ENCODE results near the gene LPCAT1.
"Not testable (repeated sequence)": the region's sequence is repeated elsewhere in the genome, so short reads cannot be mapped to it uniquely, and the experiment has no call there.

Gene LPCAT1

DNA sequence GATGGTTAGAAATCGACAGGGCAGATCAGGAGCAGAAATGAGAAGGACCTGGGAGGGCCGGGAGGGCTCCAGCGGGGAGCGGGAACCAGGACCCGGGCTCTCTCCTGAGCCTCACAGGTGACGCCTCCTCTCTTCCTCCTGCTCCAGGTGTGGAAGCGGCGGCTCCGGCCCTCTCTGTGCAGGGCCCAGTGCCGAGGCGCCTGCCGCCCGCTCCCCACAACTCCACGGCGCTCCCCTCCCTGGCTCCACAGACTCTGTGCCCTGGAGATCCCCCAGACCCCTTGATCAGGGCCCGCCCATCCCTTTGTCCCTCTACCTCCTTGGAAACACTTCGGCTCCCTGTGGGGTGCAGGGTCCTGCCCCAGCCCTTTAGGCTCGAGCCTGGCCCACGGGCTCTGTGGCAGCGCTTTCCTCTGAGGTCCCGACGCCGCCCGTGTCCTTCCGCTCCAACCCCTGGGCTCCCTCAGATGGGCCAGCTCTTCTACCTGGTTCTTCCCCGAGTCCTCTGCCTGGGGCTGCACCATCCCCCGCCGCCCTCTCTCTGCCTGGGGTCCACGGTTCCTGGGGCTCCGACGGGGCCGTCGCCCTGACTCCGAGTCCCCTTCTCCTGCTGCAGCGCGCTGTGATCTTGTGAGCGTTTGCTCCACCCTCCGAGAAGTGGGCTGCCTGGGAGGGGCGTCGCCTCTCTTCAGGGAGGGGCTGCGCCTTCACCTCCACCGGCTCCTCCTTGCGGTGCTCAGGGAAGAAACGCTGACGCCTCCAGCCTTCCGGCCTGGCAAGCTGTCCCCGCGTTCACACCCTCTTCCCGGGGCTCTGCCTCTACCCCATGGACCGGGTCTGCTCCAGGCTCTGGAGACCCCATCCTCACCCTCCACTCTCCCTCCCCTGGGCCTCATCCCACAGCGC, 56.2 kb downstream of the LPCAT1 start:
- H3K4me3 ChIP-seq (ENCODE audit: low read length), result no peak overlapping the region
- no peaks in the 10 kb centered on the region for H3K27me3 ChIP-seq (ENCODE audit: control insufficient read depth, insufficient read depth, low read length)
- H3K9me3 ChIP-seq (replicated peaks; ENCODE audit: low read length), result no peaks in the 10 kb centered on the region
- H3K36me3 ChIP-seq (ENCODE audit: insufficient read depth, low read length), result peaks cover 31% of the 10 kb centered on the region
- H3K4me2 ChIP-seq (ENCODE audit: low read length), result no peak overlapping the region
- no peaks in the 10 kb centered on the region for H3K4me1 ChIP-seq (ENCODE audit: control insufficient read depth, insufficient read depth, low read length)
- no peak overlapping the region for H3K9ac ChIP-seq (ENCODE audit: low read depth, low read length)

DNA sequence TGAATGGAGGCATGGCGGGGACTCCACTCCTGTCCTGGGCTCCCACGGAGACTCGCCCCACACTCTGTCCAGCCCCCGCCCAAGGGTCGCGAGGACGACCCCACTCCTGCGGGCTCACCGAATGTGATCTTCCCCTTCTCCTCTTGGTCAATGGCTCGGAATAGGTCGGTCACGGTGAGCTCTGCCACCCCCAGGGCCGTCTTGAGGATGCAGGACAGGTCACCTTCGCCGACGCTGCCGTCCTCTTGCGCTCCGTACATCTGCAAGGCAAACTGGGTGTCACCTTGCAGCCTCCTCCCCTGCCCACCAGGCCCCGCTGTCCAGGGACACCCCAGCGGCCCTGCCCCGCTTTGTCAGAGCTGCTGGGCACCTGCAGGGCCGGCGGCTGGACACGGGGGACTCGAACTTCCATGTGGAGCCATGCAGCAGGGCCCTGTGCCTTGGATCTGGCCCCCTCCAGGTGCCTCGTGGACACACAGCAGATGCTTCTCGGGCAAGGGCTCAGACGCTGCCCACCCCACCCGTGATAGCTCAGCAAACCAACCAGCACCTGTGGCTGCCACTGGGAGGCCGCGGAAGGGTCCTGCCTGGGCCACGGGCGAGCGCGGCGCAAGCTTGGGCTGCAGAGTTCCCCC, 57.0 kb downstream of the LPCAT1 start:
- no peak overlapping the region for H3K9ac ChIP-seq (ENCODE audit: low read depth, low read length)
- peaks cover 35% of the 10 kb centered on the region for H3K36me3 ChIP-seq (ENCODE audit: insufficient read depth, low read length)
- no peaks in the 10 kb centered on the region for H3K4me1 ChIP-seq (ENCODE audit: control insufficient read depth, insufficient read depth, low read length)
- no peak overlapping the region for H3K4me3 ChIP-seq (ENCODE audit: low read length)
- H3K27me3 ChIP-seq (ENCODE audit: control insufficient read depth, insufficient read depth, low read length), result no peaks in the 10 kb centered on the region
- no peak overlapping the region for H3K4me2 ChIP-seq (ENCODE audit: low read length)
- no peaks in the 10 kb centered on the region for H3K9me3 ChIP-seq (replicated peaks; ENCODE audit: low read length)

DNA sequence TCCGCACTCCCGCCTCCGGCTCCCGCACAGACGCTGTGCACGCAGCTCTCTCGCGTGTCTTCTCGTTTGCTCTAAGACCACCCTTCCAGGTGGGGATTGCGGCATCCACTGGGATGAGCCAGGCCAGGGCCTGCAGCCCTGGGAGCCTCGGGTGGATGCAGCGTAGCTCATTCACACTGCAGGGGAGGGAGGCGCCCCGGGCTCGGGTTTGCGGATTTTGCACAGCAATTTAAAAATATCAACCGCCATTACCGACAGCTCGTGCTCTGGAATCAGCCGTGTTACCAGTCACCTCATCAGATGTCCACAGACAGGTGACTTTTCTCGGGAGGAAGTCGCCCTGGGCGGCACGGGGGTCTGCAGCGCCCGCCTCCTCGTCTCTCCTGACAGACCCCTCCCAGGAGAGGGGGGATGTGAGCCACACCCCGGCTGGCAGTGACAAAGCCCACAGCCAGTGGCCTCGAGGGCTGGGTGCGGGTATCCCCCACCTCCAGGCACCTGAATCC, 57.7 kb downstream of the LPCAT1 start:
- no peak overlapping the region for H3K4me2 ChIP-seq (ENCODE audit: low read length)
- H3K9me3 ChIP-seq (replicated peaks; ENCODE audit: low read length), result no peaks in the 10 kb centered on the region
- H3K4me1 ChIP-seq (ENCODE audit: control insufficient read depth, insufficient read depth, low read length), result no peaks in the 10 kb centered on the region
- no peaks in the 10 kb centered on the region for H3K27me3 ChIP-seq (ENCODE audit: control insufficient read depth, insufficient read depth, low read length)
- no peak overlapping the region for H3K4me3 ChIP-seq (ENCODE audit: low read length)
- H3K36me3 ChIP-seq (ENCODE audit: insufficient read depth, low read length), result peaks cover 40% of the 10 kb centered on the region
- no peak overlapping the region for H3K9ac ChIP-seq (ENCODE audit: low read depth, low read length)

DNA sequence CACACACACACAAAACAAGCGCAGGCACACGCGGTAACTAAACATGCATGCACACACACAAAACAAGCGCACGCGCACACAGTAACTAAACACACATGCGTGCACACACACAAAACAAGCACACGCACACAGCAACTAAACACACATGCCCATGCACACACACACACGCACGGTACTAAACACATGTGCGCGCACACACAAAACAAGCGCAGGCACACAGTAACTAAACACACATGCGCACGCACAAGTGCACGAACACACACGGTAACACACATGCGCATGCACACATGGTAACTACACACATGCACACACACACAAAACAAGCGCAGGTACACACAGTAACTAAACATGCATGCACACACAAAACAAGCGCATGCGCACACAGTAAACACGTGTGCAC, 58.6 kb downstream of the LPCAT1 start:
- Histone ChIP-seq H3K4me2 (ENCODE audit: low read length) (no peak overlapping the region), H3K27me3 (ENCODE audit: control insufficient read depth, insufficient read depth, low read length) (no peaks in the 10 kb centered on the region), H3K9me3 (replicated peaks; ENCODE audit: low read length) (no peaks in the 10 kb centered on the region), H3K9ac (ENCODE audit: low read depth, low read length) (no peak overlapping the region), H3K36me3 (ENCODE audit: insufficient read depth, low read length) (peaks cover 40% of the 10 kb centered on the region), H3K4me3 (ENCODE audit: low read length) (no peak overlapping the region), H3K4me1 (ENCODE audit: control insufficient read depth, insufficient read depth, low read length) (no peaks in the 10 kb centered on the region)

DNA sequence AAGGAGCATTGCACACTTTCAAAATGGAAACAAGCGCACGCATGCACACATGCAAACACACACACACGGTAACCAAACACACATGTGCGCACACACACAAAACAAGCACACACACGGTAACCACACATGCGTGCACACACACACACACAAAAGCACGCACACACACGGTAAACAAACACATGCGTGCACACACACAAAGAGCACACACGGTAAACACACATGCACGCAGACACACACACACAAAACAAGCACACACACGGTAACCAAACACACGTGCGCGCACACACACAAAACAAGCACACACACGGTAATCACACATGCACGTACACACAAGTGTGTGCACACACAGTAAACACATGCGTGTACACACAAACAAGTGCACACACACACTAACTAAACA, 59.2 kb downstream of the LPCAT1 start:
- Histone ChIP-seq H3K9me3 (replicated peaks; ENCODE audit: low read length) (no peaks in the 10 kb centered on the region), H3K4me1 (ENCODE audit: control insufficient read depth, insufficient read depth, low read length) (no peaks in the 10 kb centered on the region), H3K4me2 (ENCODE audit: low read length) (no peak overlapping the region), H3K36me3 (ENCODE audit: insufficient read depth, low read length) (peaks cover 40% of the 10 kb centered on the region), H3K4me3 (ENCODE audit: low read length) (no peak overlapping the region), H3K27me3 (ENCODE audit: control insufficient read depth, insufficient read depth, low read length) (no peaks in the 10 kb centered on the region), H3K9ac (ENCODE audit: low read depth, low read length) (no peak overlapping the region)

DNA sequence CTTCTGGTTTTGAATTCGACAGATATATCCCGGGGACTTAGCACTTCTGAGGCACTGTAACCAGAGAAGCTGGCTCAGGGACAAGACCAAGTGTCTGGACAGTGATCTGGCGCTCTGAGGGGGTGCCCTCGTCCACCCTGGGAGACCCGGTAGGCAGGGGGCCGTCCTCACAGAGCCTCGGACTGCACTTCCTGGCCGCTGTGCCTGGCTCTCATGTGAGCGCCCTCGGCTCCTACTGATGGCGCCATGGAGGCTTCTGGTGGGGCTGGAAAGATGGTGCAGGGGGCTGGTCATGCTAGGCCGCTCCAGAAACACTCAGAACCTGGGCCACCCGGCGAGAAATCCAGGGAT, 59.7 kb downstream of the LPCAT1 start:
- no peak overlapping the region for H3K4me3 ChIP-seq (ENCODE audit: low read length)
- no peaks in the 10 kb centered on the region for H3K9me3 ChIP-seq (replicated peaks; ENCODE audit: low read length)
- no peak overlapping the region for H3K4me2 ChIP-seq (ENCODE audit: low read length)
- no peaks in the 10 kb centered on the region for H3K27me3 ChIP-seq (ENCODE audit: control insufficient read depth, insufficient read depth, low read length)
- no peaks in the 10 kb centered on the region for H3K4me1 ChIP-seq (ENCODE audit: control insufficient read depth, insufficient read depth, low read length)
- no peak overlapping the region for H3K9ac ChIP-seq (ENCODE audit: low read depth, low read length)
- peaks cover 40% of the 10 kb centered on the region for H3K36me3 ChIP-seq (ENCODE audit: insufficient read depth, low read length)

DNA sequence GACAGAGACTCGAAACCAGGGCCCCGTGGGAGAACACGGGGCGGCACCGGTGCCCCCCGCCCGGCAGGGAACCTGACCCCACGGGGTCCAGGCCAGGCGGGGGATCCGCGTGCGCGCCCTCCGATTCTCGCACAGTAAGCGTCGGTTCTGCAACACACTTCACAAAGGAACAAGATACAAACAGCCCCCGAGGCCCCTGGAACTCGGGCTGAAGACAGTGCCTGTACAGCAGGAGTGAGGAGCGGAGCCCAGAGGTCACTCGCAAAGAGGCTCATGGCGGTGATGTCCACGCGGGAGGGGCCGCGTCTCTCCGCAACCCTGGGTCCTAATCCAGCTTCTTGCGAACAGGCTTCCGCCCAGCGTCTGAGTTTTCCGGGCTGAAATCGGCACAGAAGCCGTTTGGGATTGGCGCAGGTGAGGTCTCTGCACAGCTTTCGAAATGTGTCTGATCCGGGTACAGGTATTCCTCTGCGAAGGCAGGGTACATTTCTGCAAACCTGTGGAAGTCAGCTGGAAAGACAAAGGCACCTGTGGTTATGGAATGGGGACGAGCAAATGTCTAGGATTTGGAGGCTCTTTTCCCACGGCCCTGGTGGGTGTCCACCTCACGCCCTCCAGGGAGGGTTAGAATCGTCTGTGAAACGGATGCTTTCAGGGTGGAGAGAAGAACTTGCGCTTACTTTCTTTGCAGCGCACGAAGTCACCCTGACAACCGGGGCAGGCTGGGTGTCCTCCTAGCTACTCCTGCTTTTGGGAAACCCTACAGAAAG, 60.2 kb downstream of the LPCAT1 start:
- Histone ChIP-seq H3K27me3 (ENCODE audit: control insufficient read depth, insufficient read depth, low read length) (no peaks in the 10 kb centered on the region), H3K4me2 (ENCODE audit: low read length) (no peak overlapping the region), H3K9me3 (replicated peaks; ENCODE audit: low read length) (no peaks in the 10 kb centered on the region), H3K9ac (ENCODE audit: low read depth, low read length) (no peak overlapping the region), H3K4me3 (ENCODE audit: low read length) (no peak overlapping the region), H3K36me3 (ENCODE audit: insufficient read depth, low read length) (peaks cover 40% of the 10 kb centered on the region), H3K4me1 (ENCODE audit: control insufficient read depth, insufficient read depth, low read length) (no peaks in the 10 kb centered on the region)

DNA sequence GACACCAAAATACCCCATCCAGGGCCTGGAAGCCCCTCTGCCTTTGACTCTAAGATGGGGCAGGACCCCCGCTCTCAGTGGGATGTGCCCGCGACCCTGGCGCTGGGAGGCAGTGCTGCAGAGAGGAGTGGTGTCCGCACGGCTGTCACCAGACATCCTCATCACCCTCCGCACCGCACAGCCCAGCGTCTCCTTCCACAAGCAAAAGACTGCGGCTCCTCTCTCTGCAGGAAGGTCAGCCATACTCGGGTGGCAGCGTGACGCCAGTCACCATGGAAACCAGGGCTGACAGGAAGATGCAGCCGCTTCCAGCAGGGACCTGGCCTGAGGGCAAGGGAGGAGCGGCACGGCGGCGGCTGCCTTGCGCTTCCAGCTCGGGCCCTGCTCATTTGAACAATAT, 61.4 kb downstream of the LPCAT1 start:
- H3K36me3 ChIP-seq (ENCODE audit: insufficient read depth, low read length), result peaks cover 40% of the 10 kb centered on the region
- no peak overlapping the region for H3K9ac ChIP-seq (ENCODE audit: low read depth, low read length)
- no peaks in the 10 kb centered on the region for H3K4me1 ChIP-seq (ENCODE audit: control insufficient read depth, insufficient read depth, low read length)
- no peak overlapping the region for H3K4me3 ChIP-seq (ENCODE audit: low read length)
- no peak overlapping the region for H3K4me2 ChIP-seq (ENCODE audit: low read length)
- peaks cover 5% of the 10 kb centered on the region for H3K9me3 ChIP-seq (replicated peaks; ENCODE audit: low read length)
- H3K27me3 ChIP-seq (ENCODE audit: control insufficient read depth, insufficient read depth, low read length), result no peaks in the 10 kb centered on the region

DNA sequence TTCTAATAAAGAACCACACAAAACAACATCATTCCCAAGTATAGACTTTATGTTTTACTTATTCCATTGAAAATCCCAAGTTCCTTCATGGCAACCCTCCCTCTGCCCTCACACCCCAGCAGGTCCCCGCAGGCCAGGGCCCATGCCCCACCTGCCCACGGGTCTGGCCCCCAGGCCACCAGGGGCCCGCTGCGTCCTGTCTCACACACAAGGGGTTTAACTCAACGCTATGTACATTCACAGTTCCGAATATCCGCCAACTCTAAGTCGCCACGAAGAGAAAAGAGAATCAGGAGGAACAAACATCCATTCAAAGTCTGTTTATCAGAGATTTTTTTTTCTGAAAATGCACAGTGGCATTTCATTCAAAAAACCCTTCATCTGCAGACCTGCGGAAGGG, 62.4 kb downstream of the LPCAT1 start:
- no peaks in the 10 kb centered on the region for H3K27me3 ChIP-seq (ENCODE audit: control insufficient read depth, insufficient read depth, low read length)
- H3K9me3 ChIP-seq (replicated peaks; ENCODE audit: low read length), result peaks cover 14% of the 10 kb centered on the region
- H3K4me3 ChIP-seq (ENCODE audit: low read length), result no peak overlapping the region
- no peaks in the 10 kb centered on the region for H3K4me1 ChIP-seq (ENCODE audit: control insufficient read depth, insufficient read depth, low read length)
- H3K36me3 ChIP-seq (ENCODE audit: insufficient read depth, low read length), result peaks cover 34% of the 10 kb centered on the region
- H3K4me2 ChIP-seq (ENCODE audit: low read length), result no peak overlapping the region
- no peak overlapping the region for H3K9ac ChIP-seq (ENCODE audit: low read depth, low read length)

DNA sequence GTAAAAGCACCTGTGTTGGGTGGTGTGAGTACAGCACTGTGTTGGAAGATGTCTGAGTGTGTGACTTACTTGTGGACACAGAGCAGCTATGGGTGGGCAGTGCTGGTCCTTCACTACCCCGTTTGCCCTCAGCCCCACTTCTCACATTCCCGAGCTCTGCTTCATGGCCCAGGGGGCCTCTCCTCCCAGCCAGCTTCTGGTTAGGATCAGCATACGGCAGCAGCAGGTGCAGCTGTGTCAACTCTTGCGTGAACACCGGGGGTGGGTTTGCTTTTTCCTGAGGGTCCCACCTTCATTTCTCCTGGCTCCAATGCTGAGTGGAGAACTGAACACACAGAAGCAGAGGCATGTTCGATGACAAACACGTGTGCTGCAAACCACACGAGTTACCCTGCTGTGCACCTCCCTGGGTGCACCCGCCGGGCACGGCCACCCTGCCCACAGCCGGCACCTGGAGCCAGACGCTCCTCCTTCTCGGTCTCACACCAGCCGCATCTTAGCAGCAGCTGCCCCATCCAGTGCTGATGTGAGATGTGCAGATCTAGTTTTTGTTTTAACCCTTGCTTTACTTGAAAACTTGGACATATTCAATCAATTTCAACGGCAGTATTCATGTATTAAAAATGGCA, 63.6 kb downstream of the LPCAT1 start:
- Histone ChIP-seq H3K4me2 (ENCODE audit: low read length) (no peak overlapping the region), H3K27me3 (ENCODE audit: control insufficient read depth, insufficient read depth, low read length) (no peaks in the 10 kb centered on the region), H3K9ac (ENCODE audit: low read depth, low read length) (no peak overlapping the region), H3K4me3 (ENCODE audit: low read length) (no peak overlapping the region), H3K36me3 (ENCODE audit: insufficient read depth, low read length) (peaks cover 26% of the 10 kb centered on the region), H3K9me3 (replicated peaks; ENCODE audit: low read length) (peaks cover 17% of the 10 kb centered on the region), H3K4me1 (ENCODE audit: control insufficient read depth, insufficient read depth, low read length) (no peaks in the 10 kb centered on the region)

DNA sequence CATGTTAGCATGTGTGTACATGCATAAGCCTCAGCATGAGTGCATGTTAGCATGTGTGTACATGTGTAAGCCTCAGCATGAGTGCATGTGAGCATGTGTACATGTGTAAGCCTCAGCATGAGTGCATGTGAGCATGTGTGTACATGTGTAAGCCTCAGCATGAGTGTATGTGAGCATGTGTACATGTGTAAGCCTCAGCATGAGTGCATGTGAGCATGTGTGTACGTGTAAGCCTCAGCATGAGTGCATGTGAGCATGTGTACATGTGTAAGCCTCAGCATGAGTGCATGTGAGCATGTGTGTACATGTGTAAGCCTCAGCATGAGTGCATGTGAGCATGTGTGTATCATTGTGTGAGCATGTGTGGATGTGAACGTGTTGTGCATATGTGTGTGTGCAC, 64.3 kb downstream of the LPCAT1 start:
- not testable (repeated sequence) for H3K4me2 ChIP-seq (ENCODE audit: low read length); H3K4me1 ChIP-seq (ENCODE audit: control insufficient read depth, insufficient read depth, low read length); H3K4me3 ChIP-seq (ENCODE audit: low read length); H3K27me3 ChIP-seq (ENCODE audit: control insufficient read depth, insufficient read depth, low read length); H3K9ac ChIP-seq (ENCODE audit: low read depth, low read length)
- peaks cover 23% of the 10 kb centered on the region for H3K36me3 ChIP-seq (ENCODE audit: insufficient read depth, low read length)
- H3K9me3 ChIP-seq (replicated peaks; ENCODE audit: low read length), result peaks cover 17% of the 10 kb centered on the region
